TTC549 (cell line): Measurements from ENCODE around the gene ASB17.
"Not testable (repeated sequence)": the region's sequence is repeated elsewhere in the genome, so short reads cannot be mapped to it uniquely, and the experiment has no call there.

ENCODE experiments used
- FAIRE-seq: peaks from 2 replicates; lab custom pipeline; 2012; peaks lifted over from hg19 to GRCh38; lab: Jason Lieb, UNC

ASB17 gene

GRCh38 chr1:75932304-75932703 is at the start of gene ASB17:
ASB17 (minus strand) TSS chr1:75932404; CDS start chr1:75932291, 113 bp downstream.
- FAIRE-seq = no peak

GRCh38 chr1:75980972-75981897 is 49.0 kb upstream of the ASB17 start:
- FAIRE-seq = no peak

- FAIRE-seq = no peak
Observed at GRCh38 chr1:75970631-75971030, 38.4 kb upstream of the ASB17 start.

GRCh38 chr1:75969550-75969949 is 37.3 kb upstream of the ASB17 start:
- no peak for FAIRE-seq

- no peak for FAIRE-seq
Observed at GRCh38 chr1:75967719-75968118, 35.5 kb upstream of the ASB17 start.

- no peak for FAIRE-seq
Observed at GRCh38 chr1:75964760-75965408, 32.7 kb upstream of the ASB17 start.

GRCh38 chr1:75964110-75964759 is 32.0 kb upstream of the ASB17 start:
- FAIRE-seq = not testable (repeated sequence)

GRCh38 chr1:75954586-75954985 is 22.4 kb upstream of the ASB17 start:
- FAIRE-seq = no peak

- FAIRE-seq = no peak
Observed at GRCh38 chr1:75953461-75953860, 21.3 kb upstream of the ASB17 start.

- no peak for FAIRE-seq
Observed at GRCh38 chr1:75952016-75952415, 19.8 kb upstream of the ASB17 start.

GRCh38 chr1:75950176-75950575 is 18.0 kb upstream of the ASB17 start:
- FAIRE-seq = no peak

- FAIRE-seq = not testable (repeated sequence)
Observed at GRCh38 chr1:75943037-75943436, 10.8 kb upstream of the ASB17 start.

GRCh38 chr1:75937034-75937433 is 4.8 kb upstream of the ASB17 start:
- FAIRE-seq = no peak

GRCh38 chr1:75922698-75923097 is 9.5 kb downstream of the ASB17 start:
- no peak for FAIRE-seq

- FAIRE-seq = no peak
Observed at GRCh38 chr1:75916834-75917233, 15.4 kb downstream of the ASB17 start.

GRCh38 chr1:75908717-75909152 is 23.5 kb downstream of the ASB17 start:
- no peak for FAIRE-seq

GRCh38 chr1:75901371-75901770 is 30.8 kb downstream of the ASB17 start:
- FAIRE-seq = no peak

GRCh38 chr1:75884437-75884836 is 47.8 kb downstream of the ASB17 start:
- no peak for FAIRE-seq

- FAIRE-seq = no peak
Observed at GRCh38 chr1:75879985-75880384, 52.2 kb downstream of the ASB17 start.

GRCh38 chr1:75870951-75871350 is 61.3 kb downstream of the ASB17 start:
- FAIRE-seq = no peak
